Uterus (tissue), 4 donors: Measurements from ENCODE around the gene DIP2B. TPM values are rescaled to one million over a fixed set of nuclear protein-coding genes. Genes with fewer than 3 reads are reported as not detected.

Source experiments
- DNase-seq, 2 donors: peaks; one replicate each; pipeline ENCODE4 v3.0.0-alpha.2; 2019 to 2020
- H3K27ac ChIP-seq, 2 donors: fragments of 200-600 bp; sonication (generic); 1 replicate in 1 of 2; 2 replicates in 1 of 2; pipeline ENCODE4 v1.5.1; 2016 to 2018
- H3K27me3 ChIP-seq, 2 donors: fragments of 200-600 bp; sonication (generic); one replicate each; pipeline ENCODE4 v1.5.1; 2018 to 2019; ENCODE audit warnings: control low read depth in 1 of 2
- H3K36me3 ChIP-seq, 2 donors: fragments of 200-600 bp; sonication (generic); one replicate each; pipeline ENCODE4 v1.5.1; 2019; ENCODE audit warnings: control low read depth in 1 of 2
- H3K4me1 ChIP-seq, 2 donors: fragments of 200-600 bp; sonication (generic); one replicate each; pipeline ENCODE4 v1.5.1; 2018 to 2019; ENCODE audit warnings: control low read depth in 1 of 2
- H3K4me3 ChIP-seq, 2 donors: fragments of 200-600 bp; sonication (generic); 1 replicate in 1 of 2; 2 replicates in 1 of 2; pipeline ENCODE4 v1.5.1; 2018 to 2019; ENCODE audit warnings: mild to moderate bottlenecking in 1 of 2
- H3K9me3 ChIP-seq, 2 donors: fragments of 200-600 bp; sonication (generic); one replicate each; pipeline ENCODE4 v1.5.1; 2019; ENCODE audit warnings: control low read depth in 1 of 2
- CTCF ChIP-seq, 4 experiments: fragments of 200-600 bp in 2 of 4; fragments of 450-650 bp in 2 of 4; sonication (generic) in 2 of 4; IDR thresholded peaks; one replicate each; pipeline ENCODE4 v1.5.1; 2016 to 2019; ENCODE audit warnings: antibody characterized with exemption in 4 of 4, mild to moderate bottlenecking in 2 of 4, moderate library complexity in 1 of 4
- POLR2A ChIP-seq, 2 donors: fragments of 450-650 bp; IDR thresholded peaks; one replicate each; pipeline ENCODE4 v1.6.1; 2016; ENCODE audit warnings: antibody characterized with exemption in 2 of 2, mild to moderate bottlenecking in 1 of 2, moderate library complexity in 1 of 2
- intact Hi-C: fragments of 100-400 bp; cut with DNase I; formaldehyde crosslinking; loops from one replicate; pipeline ENCODE4 v1.15.1; 2023; ENCODE audit warnings: low total_unique reads
- total RNA-seq, 4 donors: library from RNA; depleted of rRNA in 3 of 4; stranded (reverse); fragments of >200 nt in 3 of 4; gene quantifications; one replicate each; pipeline versions ENCODE4 v1.1.0 to v1.2.4, GENCODE V29; 2014 to 2023
- donor health status: DM: yes; HTN: yes; CAD: no.

The DIP2B gene
- total RNA-seq, 4 donors from 2014 or later: 5.6 to 47.0 (median 14.9) TPM

- Histone ChIP-seq H3K4me3 (no peak overlapping the region), H3K36me3 (no peaks in the 10 kb centered on the region), H3K9me3 (no peaks in the 10 kb centered on the region), H3K27me3 (no peaks in the 10 kb centered on the region), H3K27ac (no peak overlapping the region), H3K4me1 (peaks cover 4 to 6% of the 10 kb centered on the region in 2 donors)
- TF ChIP-seq POLR2A (IDR thresholded peaks at IDR 0.05) (no peak), CTCF (IDR thresholded peaks at IDR 0.05) (no peak)
- intact Hi-C loops: no loop called here
- no peak for DNase-seq
Observed at GRCh38 chr12:50615145-50615906, 110.5 kb downstream of the DIP2B start.

GRCh38 chr12:50615907-50616296 is 111.1 kb downstream of the DIP2B start:
- no peak for DNase-seq
- Histone ChIP-seq H3K27ac (peak overlapping the region in 1 of 2 donors; percentile 13), H3K9me3 (no peaks in the 10 kb centered on the region), H3K27me3 (no peaks in the 10 kb centered on the region), H3K4me3 (no peak overlapping the region), H3K36me3 (no peaks in the 10 kb centered on the region), H3K4me1 (peaks cover 4 to 6% of the 10 kb centered on the region in 2 donors)
- TF ChIP-seq CTCF (IDR thresholded peaks at IDR 0.05) (no peak), POLR2A (IDR thresholded peaks at IDR 0.05) (no peak)
- intact Hi-C loops: no loop called here

- Histone ChIP-seq H3K27ac (no peak overlapping the region), H3K27me3 (no peaks in the 10 kb centered on the region), H3K9me3 (no peaks in the 10 kb centered on the region), H3K36me3 (no peaks in the 10 kb centered on the region), H3K4me3 (no peak overlapping the region), H3K4me1 (peaks cover 0 to 6% of the 10 kb centered on the region in 2 donors)
- DNase-seq: no peak
- intact Hi-C loops: no loop called here
- TF ChIP-seq POLR2A (IDR thresholded peaks at IDR 0.05) (no peak), CTCF (IDR thresholded peaks at IDR 0.05) (no peak)
Observed at GRCh38 chr12:50617657-50618056, 112.9 kb downstream of the DIP2B start.

- no peak overlapping the region for H3K4me3 ChIP-seq
- no peaks in the 10 kb centered on the region for H3K9me3 ChIP-seq
- H3K27me3 ChIP-seq: no peaks in the 10 kb centered on the region
- DNase-seq: no peak
- TF ChIP-seq POLR2A (IDR thresholded peaks at IDR 0.05) (no peak), CTCF (IDR thresholded peaks at IDR 0.05) (no peak)
- H3K27ac ChIP-seq: no peak overlapping the region
- no peaks in the 10 kb centered on the region for H3K36me3 ChIP-seq
- H3K4me1 ChIP-seq: peaks cover 0 to 6% of the 10 kb centered on the region in 2 donors
- intact Hi-C loops: no loop called here
Observed at GRCh38 chr12:50618864-50619609, 114.3 kb downstream of the DIP2B start.

GRCh38 chr12:50619610-50619958 is 114.8 kb downstream of the DIP2B start:
- Histone ChIP-seq H3K4me1 (peaks cover 0 to 3% of the 10 kb centered on the region in 2 donors), H3K27me3 (no peaks in the 10 kb centered on the region), H3K4me3 (no peak overlapping the region), H3K9me3 (no peaks in the 10 kb centered on the region), H3K27ac (no peak overlapping the region), H3K36me3 (no peaks in the 10 kb centered on the region)
- TF ChIP-seq CTCF (IDR thresholded peaks at IDR 0.05): no peak
- no peak for TF ChIP-seq POLR2A (IDR thresholded peaks at IDR 0.05)
- DNase-seq: no peak
- intact Hi-C loops: no loop called here
